ENCODE data around the gene POLG.

DNA sequence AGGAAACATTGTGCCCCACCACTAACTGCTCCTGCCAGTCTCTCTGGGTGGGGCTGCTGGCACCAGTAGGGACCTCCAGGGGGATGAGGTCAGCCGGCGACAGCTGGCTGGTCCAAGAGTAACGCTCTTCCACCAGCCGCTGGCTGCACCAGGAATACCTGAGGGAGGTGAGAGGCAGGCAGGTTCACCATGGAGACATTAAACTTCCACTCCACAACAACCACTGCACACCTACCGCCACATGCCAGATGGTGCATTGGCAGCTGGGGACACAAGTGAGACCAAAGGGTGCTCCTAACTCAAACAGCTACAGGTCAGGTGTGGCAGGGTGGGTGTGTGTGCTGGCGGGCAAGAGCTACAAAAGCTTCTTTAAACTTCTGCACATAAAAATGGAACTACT is 4.5 kb downstream of the POLG start:
- TF ChIP-seq POLR2AphosphoS5 (IDR thresholded peaks at IDR 0.05; ENCODE audit: low read depth, low read length) (no peak), POLR2A (IDR thresholded peaks at IDR 0.05; ENCODE audit: low read depth, low read length) (no peak), TAF1 (IDR thresholded peaks at IDR 0.05; ENCODE audit: borderline replicate concordance, low read depth, low read length) (no peak)

Data from GM12892 (cell line).